Uterus (tissue), 4 donors: ENCODE data around the gene MYH10. TPM values are rescaled to one million over a fixed set of nuclear protein-coding genes. Genes with fewer than 3 reads are reported as not detected.

Source experiments
- DNase-seq, 2 donors: peaks; one replicate each; pipeline ENCODE4 v3.0.0-alpha.2; 2019 to 2020
- H3K27ac ChIP-seq, 2 donors: fragments of 200-600 bp; sonication (generic); 1 replicate in 1 of 2; 2 replicates in 1 of 2; pipeline ENCODE4 v1.5.1; 2016 to 2018
- H3K27me3 ChIP-seq, 2 donors: fragments of 200-600 bp; sonication (generic); one replicate each; pipeline ENCODE4 v1.5.1; 2018 to 2019; ENCODE audit warnings: control low read depth in 1 of 2
- H3K36me3 ChIP-seq, 2 donors: fragments of 200-600 bp; sonication (generic); one replicate each; pipeline ENCODE4 v1.5.1; 2019; ENCODE audit warnings: control low read depth in 1 of 2
- H3K4me1 ChIP-seq, 2 donors: fragments of 200-600 bp; sonication (generic); one replicate each; pipeline ENCODE4 v1.5.1; 2018 to 2019; ENCODE audit warnings: control low read depth in 1 of 2
- H3K4me3 ChIP-seq, 2 donors: fragments of 200-600 bp; sonication (generic); 1 replicate in 1 of 2; 2 replicates in 1 of 2; pipeline ENCODE4 v1.5.1; 2018 to 2019; ENCODE audit warnings: mild to moderate bottlenecking in 1 of 2
- H3K9me3 ChIP-seq, 2 donors: fragments of 200-600 bp; sonication (generic); one replicate each; pipeline ENCODE4 v1.5.1; 2019; ENCODE audit warnings: control low read depth in 1 of 2
- POLR2A ChIP-seq, 2 donors: fragments of 450-650 bp; IDR thresholded peaks; one replicate each; pipeline ENCODE4 v1.6.1; 2016; ENCODE audit warnings: antibody characterized with exemption in 2 of 2, mild to moderate bottlenecking in 1 of 2, moderate library complexity in 1 of 2
- intact Hi-C: fragments of 100-400 bp; cut with DNase I; formaldehyde crosslinking; loops from one replicate; pipeline ENCODE4 v1.15.1; 2023; ENCODE audit warnings: low total_unique reads
- total RNA-seq, 4 donors: library from RNA; depleted of rRNA in 3 of 4; stranded (reverse); fragments of >200 nt in 3 of 4; gene quantifications; one replicate each; pipeline versions ENCODE4 v1.1.0 to v1.2.4, GENCODE V29; 2014 to 2023
- TF ChIP-seq, protein P1 (sequence below), 4 experiments: fragments of 200-600 bp in 2 of 4; fragments of 450-650 bp in 2 of 4; sonication (generic) in 2 of 4; IDR thresholded peaks; one replicate each; pipeline ENCODE4 v1.5.1; 2016 to 2019; ENCODE audit warnings: antibody characterized with exemption in 4 of 4, mild to moderate bottlenecking in 2 of 4, moderate library complexity in 1 of 4
- donor health status: DM: yes; HTN: yes; CAD: no.

MYH10 gene
- total RNA-seq, 4 donors from 2014 or later = 39.1 to 229 (median 65.0) TPM

DNA sequence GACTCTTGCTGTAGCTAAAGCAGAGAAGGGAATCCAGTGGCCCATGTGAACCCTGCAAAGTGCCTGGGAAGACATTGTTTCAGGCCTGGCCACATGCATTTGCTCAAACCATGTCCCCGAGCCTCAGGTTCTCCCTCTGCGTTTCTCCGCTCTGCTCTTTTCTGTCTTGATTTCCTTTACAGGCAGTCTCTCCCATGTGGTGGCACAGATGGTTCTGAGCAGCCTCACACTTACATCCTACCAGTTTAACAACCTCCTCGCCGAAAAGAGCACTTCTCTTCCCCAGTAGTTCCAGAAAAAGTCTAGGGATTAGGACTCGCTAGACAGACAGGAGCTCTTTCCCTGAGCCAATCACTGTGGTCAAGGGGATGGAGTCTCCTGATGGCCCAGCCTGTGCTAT, 28.3 kb upstream of the MYH10 start:
- no peak for DNase-seq
- Histone ChIP-seq H3K36me3 (no peaks in the 10 kb centered on the region), H3K4me1 (no peaks in the 10 kb centered on the region), H3K4me3 (no peak overlapping the region), H3K27ac (no peak overlapping the region), H3K27me3 (no peaks in the 10 kb centered on the region), H3K9me3 (no peaks in the 10 kb centered on the region)
- TF ChIP-seq POLR2A (IDR thresholded peaks at IDR 0.05) = no peak
- TF ChIP-seq, protein P1, sequence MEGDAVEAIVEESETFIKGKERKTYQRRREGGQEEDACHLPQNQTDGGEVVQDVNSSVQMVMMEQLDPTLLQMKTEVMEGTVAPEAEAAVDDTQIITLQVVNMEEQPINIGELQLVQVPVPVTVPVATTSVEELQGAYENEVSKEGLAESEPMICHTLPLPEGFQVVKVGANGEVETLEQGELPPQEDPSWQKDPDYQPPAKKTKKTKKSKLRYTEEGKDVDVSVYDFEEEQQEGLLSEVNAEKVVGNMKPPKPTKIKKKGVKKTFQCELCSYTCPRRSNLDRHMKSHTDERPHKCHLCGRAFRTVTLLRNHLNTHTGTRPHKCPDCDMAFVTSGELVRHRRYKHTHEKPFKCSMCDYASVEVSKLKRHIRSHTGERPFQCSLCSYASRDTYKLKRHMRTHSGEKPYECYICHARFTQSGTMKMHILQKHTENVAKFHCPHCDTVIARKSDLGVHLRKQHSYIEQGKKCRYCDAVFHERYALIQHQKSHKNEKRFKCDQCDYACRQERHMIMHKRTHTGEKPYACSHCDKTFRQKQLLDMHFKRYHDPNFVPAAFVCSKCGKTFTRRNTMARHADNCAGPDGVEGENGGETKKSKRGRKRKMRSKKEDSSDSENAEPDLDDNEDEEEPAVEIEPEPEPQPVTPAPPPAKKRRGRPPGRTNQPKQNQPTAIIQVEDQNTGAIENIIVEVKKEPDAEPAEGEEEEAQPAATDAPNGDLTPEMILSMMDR (IDR thresholded peaks at IDR 0.05) = no peak
- intact Hi-C loops = no loop called here

DNA sequence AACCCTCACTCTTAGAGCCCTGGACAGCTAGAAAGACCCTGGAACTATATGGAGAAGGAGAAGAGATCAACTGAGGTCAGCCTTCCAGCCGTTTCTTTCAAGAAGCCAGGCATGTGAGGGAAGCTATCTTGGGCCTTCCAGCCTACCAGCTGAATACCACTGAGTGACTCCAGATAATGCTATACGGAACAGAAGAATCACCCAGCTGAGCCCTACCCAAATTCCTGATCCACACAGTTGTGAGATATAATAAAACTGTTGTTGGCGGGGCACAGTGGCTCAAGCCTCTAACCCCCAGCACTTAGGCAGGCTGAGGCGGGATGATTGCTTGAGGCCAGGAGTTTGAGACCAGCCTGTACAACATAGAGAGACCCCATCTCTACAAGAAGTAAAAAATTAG, 26.2 kb upstream of the MYH10 start:
- TF ChIP-seq, protein P1 (IDR thresholded peaks at IDR 0.05) = no peak

DNA sequence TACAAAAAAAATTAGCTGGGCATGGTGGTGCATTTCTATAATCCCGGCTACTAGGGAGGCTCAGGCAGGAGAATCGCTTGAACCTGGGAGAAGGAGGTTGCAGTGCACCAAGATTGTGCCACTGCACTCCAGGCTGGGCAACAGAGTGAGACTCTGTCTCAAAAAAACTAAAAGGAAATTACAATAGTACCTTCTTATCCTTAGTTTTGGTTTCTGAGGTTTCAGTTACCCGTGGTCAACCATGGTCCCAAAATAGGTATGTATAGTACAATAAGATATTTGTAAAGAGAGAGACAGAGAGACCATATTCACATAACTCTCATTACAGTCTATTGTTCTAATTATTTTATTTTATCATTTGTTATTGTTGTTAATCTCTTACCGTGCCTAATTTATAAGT, 24.3 kb upstream of the MYH10 start:
- Histone ChIP-seq H3K27me3 (no peaks in the 10 kb centered on the region), H3K4me1 (no peaks in the 10 kb centered on the region), H3K27ac (no peak overlapping the region), H3K9me3 (no peaks in the 10 kb centered on the region), H3K36me3 (no peaks in the 10 kb centered on the region), H3K4me3 (no peak overlapping the region)
- intact Hi-C loops = no loop called here
- TF ChIP-seq, protein P1 (IDR thresholded peaks at IDR 0.05) = no peak
- no peak for TF ChIP-seq POLR2A (IDR thresholded peaks at IDR 0.05)
- no peak for DNase-seq

More for the DNA sequence above, 26.2 kb upstream of the MYH10 start:
- Histone ChIP-seq H3K27ac (no peak overlapping the region), H3K36me3 (no peaks in the 10 kb centered on the region), H3K9me3 (no peaks in the 10 kb centered on the region), H3K27me3 (no peaks in the 10 kb centered on the region), H3K4me3 (no peak overlapping the region), H3K4me1 (no peaks in the 10 kb centered on the region)
- intact Hi-C loops = no loop called here
- DNase-seq = no peak

DNA sequence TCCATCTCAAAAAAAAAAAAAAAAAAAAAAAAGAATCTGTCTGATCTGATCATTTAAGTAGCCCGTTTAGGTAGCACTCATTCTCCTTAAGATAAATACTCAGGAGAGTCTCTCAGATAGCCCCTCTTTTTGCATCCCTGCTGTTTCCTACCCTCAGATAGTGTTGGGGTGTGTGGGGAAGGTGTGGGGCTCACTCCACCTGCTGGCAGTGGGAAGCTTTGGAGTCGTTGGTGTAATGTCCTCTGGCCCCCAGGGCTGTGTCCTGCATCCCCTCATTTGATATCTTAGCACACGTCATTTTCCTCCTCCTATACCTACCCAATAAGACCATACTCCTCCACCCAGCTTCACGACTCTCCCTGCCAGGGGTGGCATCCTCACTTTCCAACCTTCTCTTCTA, 20.5 kb upstream of the MYH10 start:
- H3K9me3 ChIP-seq = no peaks in the 10 kb centered on the region
- no peak overlapping the region for H3K4me3 ChIP-seq
- H3K27me3 ChIP-seq = no peaks in the 10 kb centered on the region
- H3K36me3 ChIP-seq = no peaks in the 10 kb centered on the region
- DNase-seq = no peak
- no peaks in the 10 kb centered on the region for H3K4me1 ChIP-seq
- TF ChIP-seq, protein P1 (IDR thresholded peaks at IDR 0.05) = no peak
- no peak for TF ChIP-seq POLR2A (IDR thresholded peaks at IDR 0.05)
- H3K27ac ChIP-seq = no peak overlapping the region
- intact Hi-C loops = no loop called here

DNA sequence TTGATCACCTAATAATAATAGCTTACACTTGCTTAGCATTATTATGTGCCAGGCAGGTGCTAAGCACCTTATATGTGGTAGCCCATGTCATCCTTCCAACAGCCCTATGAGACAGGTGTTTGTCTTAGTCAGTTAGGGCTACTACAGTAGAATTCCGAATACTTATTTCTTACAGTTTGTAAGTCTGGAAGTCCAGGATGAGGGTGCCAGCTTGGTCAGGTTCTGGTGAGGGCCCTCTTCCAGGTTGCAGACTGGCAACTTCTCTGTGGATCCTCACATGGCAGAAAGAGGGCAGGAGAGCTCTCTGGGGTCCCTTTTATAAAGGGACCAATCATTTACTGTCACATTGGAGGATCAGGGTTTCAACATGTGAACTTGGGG, 19.6 kb upstream of the MYH10 start:
- Histone ChIP-seq H3K27me3 (no peaks in the 10 kb centered on the region), H3K36me3 (no peaks in the 10 kb centered on the region), H3K27ac (peak overlapping the region in 1 of 2 donors; percentile 71), H3K9me3 (no peaks in the 10 kb centered on the region), H3K4me1 (no peaks in the 10 kb centered on the region), H3K4me3 (no peak overlapping the region)
- intact Hi-C loops = no loop called here
- TF ChIP-seq POLR2A (IDR thresholded peaks at IDR 0.05) = no peak
- TF ChIP-seq, protein P1 (IDR thresholded peaks at IDR 0.05) = no peak
- no peak for DNase-seq
